Smooth muscle cell of the pulmonary artery (primary cell): ENCODE data around the gene PAPSS2. TPM values are rescaled to one million over a fixed set of nuclear protein-coding genes. Genes with fewer than 3 reads are reported as not detected.

Source experiments
- total RNA-seq: library from RNA; depleted of rRNA; stranded (reverse); fragments of >200 nt; gene quantifications from 2 replicates; pipeline ENCODE4 v1.2.3, GENCODE V29; 2014

Gene PAPSS2
- total RNA-seq: 160 TPM in 2 replicates

GRCh38 chr10:87659571-87660483 lies at the start of gene PAPSS2:
TSS of gene PAPSS2 (plus strand) at chr10:87659878. CDS start at chr10:87659982, 104 bp downstream.

Other genes starting within 250 kb of the PAPSS2 start
- 44.2 and 50.2 TPM in 2 replicates for gene MINPP1, start 155.0 kb upstream of the PAPSS2 start, total RNA-seq
- 34.9 and 40.0 TPM in 2 replicates for gene ATAD1, start 158.3 kb downstream of the PAPSS2 start, total RNA-seq
- 0.46 and 0.52 TPM in 2 replicates for gene KLLN, start 203.7 kb downstream of the PAPSS2 start, total RNA-seq
- 127 and 189 TPM in 2 replicates for gene PTEN, start 203.7 kb downstream of the PAPSS2 start, total RNA-seq